HG02623 (cell line): ENCODE results near the gene WASF2.
"Not testable (repeated sequence)": the region's sequence is repeated elsewhere in the genome, so short reads cannot be mapped to it uniquely, and the experiment has no call there.

ENCODE experiments used
- ATAC-seq: cut with Tn5 transposase; IDR thresholded peaks from one replicate; pipeline ENCODE4 v1.9.1; 2021; ENCODE audit warnings: moderate library complexity; ENCODE audit not compliant: unreplicated experiment

WASF2 gene

DNA sequence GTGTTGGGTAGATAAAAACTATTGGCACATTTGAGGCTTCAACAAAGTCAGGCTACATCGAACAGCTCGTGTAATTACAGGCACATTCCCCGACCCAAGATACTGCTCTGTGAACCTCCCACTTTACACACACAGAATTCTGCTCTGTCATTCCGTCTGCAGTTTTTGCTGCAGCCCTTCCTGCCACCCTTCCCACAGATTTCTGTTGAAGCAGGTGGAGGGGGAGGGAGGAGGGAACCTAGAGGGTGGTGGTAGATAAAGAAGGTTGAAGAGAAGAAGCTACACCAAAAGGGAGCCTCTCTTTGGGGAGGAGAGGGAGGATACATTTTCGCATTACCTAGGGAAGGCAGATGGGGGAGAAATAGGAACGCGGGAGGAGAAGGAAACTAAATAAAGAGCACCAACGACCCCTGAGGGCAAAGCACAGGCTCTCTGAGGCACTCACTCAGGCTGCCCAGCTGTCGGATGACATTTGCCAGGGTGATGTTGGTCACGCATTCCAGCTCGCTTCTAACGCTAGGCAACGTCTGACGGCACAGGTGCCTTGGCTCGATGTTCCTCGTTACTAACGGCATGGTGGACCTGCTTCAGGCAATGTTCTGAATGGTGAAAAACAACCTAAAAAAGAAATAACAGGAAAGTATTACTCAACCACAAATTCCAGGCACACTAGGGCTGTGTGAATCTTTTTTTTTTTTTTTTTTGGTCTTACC is 61.5 kb downstream of the WASF2 start:
- no peak for ATAC-seq

DNA sequence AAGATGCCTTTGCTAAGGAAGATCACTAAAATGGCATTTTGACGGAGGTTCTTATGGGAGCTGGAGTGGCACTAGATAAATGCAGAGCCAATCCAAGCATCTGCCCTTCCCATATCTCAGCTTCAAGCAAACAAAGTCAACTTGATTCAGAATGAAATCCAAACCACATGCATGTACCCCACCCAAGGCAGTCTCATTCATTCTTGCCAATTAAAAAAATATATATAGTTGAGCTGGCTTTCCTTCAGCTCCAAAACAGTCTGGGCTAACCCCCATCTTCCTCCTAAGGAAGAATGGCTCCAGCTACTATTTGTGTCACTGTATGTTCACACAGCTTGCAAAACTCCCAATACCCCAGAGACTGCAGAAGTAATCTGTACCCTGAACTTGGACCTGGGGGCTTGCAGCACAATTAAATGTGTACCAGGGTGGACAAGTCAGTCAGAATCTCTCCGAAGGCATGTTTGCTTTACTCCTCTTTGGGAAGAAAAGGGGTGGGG is 62.1 kb downstream of the WASF2 start:
- no peak for ATAC-seq

DNA sequence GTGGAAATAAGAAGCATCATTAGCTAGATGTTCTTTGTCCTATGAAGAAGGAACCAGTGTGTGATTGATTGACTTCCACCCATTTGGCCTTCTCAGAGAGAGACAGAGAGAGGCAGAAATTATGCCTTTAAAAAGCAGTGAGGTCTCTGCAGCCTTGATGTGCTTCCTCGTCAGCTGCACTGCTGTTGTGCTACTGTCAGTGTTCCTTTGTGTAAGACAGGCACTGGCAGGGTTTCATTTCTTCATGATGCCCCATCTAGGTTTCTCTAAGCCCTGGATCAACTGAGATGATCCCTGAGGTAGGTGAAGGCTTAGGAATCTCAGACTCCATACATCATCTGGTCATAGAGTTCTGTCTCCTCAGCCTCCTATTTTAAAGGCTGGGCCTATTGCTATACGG is 62.6 kb downstream of the WASF2 start:
- no peak for ATAC-seq

GRCh38 chr1:27423709-27424108 is 66.3 kb downstream of the WASF2 start:
- ATAC-seq: no peak

GRCh38 chr1:27418326-27419185 is 71.4 kb downstream of the WASF2 start:
- ATAC-seq: no peak

DNA sequence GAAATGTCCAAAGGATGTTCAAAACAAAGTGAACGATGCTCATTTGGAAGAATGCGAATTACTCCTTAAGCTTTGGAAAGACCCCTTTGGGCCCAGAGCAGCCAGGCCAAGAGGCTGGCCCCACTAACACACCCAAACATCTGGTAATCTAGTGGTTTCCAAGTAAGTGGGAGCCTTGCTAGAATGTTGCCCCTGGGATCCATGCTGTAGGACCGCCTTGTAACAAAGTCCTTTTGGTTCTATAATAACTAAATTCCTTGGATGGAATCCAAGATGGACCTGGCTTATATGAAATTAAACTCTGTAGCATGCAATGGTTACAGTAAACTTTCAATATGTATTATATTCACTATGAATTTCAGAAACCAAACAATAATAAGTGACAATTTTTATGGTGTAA is 72.3 kb downstream of the WASF2 start:
- ATAC-seq: no peak

GRCh38 chr1:27416387-27417111 is 73.4 kb downstream of the WASF2 start:
- no peak for ATAC-seq

GRCh38 chr1:27414091-27414490 is 75.9 kb downstream of the WASF2 start:
- no peak for ATAC-seq

DNA sequence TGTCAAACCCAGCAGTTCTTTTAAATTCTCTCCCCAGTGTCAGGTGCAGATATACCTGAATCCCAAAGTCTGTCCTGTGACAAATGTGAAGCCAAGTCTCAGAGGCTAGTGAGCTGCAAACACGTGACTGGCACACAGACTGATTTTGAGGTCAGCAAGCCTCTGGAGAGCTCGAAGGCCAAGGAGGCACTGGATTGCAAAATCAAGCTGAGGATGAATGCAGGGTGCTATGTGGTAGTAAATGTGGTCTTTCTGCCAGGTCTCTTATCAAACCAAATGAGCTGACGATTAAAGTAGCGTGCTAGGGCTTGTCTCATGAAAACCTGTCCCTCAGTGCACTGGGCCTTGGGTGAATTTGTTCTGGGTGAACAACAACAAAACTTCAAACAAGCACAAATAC is 77.0 kb downstream of the WASF2 start:
- ATAC-seq: no peak

DNA sequence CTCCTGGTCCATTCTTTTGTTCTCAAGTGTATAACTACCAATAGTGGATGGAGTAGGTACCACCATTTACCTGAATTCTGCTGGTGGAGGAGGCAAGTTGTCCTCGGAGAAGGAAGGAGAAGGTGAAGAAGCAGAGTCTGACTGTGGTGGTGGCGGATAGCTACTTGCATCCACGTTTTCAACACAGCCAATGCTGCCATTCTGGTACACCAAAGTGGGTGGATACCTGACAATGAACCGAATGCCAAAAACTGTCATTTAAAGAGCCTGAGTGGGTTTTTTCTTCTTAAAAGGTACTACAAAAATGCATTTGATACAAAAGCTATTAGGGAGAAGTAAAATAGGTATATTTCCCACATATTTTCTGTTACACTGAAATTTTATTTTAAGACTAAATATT is 77.5 kb downstream of the WASF2 start:
- ATAC-seq: no peak

DNA sequence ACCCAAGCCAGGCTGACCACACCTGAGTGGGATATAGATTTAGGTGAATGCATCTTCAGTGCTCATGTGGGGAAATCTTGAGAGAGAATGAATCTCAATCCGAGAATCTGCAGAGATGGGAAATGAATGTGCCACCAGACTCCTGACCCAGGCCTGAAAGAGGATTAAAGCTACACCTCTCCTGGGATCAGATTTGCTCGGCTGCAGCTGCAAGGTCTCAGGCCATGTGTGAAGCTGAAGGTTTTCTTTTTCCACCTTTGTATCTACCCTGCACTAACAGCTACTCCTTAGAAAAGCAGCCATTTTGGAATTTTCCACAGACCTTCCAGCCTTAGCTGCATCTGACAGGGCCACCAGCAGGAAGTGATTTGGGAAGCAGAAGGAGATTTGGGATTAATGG is 79.3 kb downstream of the WASF2 start:
- no peak for ATAC-seq

GRCh38 chr1:27409669-27410068 is 80.3 kb downstream of the WASF2 start:
- ATAC-seq: no peak

DNA sequence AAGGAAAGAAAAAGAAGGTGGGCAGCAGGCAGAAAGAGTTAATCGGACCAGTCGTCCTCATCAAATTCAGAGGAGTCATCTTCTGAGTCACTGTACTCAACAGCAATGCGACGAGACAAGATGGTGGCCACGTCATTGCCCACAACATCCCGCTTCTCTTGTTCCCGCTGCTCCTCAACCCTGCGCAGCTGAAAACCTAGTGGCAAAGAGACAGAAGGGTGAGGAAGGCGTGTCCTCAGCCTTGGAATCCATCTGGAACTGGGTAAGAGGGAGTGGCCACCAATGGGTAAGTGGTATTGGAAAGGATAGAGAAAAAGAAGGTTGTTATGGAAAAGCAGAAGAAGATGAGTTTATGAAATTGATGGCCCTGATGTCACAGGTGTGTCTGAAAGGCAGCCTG is 81.8 kb downstream of the WASF2 start:
- no peak for ATAC-seq

DNA sequence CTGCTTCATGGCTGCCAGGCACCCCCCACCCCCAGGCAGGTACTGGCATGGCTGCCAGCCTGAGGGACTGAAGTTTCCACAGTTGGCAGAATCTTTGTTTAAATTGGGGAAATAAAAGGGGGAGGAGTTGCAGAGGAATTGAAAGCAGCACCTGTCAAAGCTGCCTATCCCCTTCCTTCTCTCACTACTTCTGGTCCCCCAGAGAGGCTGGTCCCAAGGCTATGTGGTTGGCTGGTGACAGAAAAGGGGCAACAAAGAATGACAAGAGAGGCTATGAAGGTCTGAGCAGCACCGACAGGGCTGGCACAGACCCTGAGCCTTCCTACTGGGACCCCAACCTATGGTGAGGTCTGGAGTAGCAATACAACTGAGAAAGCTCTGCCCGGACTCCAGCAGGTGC is 83.2 kb downstream of the WASF2 start:
- ATAC-seq: not testable (repeated sequence)

DNA sequence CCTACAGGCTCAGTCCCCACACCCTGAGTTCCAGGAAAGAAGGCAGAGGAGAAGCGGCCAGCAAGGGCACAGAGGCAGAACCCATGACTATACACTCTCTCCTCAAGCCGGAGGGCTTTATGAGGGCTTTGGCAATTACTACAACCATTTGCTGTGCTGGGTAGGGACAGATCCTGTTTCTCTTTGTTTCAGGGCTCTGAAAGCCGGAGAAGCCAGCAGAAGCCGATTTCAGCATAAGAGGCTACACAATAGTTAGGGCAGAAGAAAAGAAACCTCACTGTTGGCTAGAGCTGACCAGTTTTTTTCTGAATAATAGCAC is 83.6 kb downstream of the WASF2 start:
- no peak for ATAC-seq

- not testable (repeated sequence) for ATAC-seq
Observed at GRCh38 chr1:27405598-27406361, 84.2 kb downstream of the WASF2 start.

DNA sequence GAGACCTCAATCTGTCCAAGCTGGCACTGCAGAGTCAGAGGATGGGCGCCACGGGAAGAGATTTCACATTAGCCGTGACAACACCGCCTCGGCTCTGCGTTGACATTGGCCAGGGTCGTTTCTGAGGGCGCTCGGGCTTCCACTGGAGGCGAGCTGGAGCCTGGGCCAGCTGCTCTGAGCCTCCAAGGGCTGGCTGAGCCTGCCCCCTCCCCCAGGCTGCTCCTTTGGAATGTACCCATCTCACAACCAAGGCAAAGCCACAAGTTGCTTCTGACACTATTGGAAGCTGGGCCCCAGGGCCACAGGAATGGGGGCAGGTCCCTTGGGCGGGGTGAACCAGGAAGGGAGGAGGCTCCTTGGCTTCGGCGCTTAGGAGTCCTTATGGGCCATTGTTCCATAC is 84.9 kb downstream of the WASF2 start:
- ATAC-seq: no peak

DNA sequence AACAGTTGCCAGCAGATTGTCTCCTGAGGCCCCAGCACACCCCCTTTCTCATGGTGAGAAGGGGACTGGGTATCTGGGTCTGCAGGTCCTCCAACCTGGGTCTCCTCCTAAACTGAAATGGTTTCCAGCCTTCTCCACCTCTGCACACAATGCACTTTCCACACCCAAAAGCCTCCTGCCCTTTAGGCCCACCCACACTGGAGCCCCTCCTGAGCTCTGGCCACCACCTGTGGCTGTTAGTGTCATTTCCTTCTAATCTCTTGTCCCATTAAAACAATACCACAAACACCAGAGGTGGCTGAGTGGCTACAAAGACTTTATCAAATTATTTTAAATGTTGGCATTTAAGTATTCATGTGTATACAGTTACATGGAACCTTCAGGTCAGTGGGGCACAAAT is 86.0 kb downstream of the WASF2 start:
- no peak for ATAC-seq

DNA sequence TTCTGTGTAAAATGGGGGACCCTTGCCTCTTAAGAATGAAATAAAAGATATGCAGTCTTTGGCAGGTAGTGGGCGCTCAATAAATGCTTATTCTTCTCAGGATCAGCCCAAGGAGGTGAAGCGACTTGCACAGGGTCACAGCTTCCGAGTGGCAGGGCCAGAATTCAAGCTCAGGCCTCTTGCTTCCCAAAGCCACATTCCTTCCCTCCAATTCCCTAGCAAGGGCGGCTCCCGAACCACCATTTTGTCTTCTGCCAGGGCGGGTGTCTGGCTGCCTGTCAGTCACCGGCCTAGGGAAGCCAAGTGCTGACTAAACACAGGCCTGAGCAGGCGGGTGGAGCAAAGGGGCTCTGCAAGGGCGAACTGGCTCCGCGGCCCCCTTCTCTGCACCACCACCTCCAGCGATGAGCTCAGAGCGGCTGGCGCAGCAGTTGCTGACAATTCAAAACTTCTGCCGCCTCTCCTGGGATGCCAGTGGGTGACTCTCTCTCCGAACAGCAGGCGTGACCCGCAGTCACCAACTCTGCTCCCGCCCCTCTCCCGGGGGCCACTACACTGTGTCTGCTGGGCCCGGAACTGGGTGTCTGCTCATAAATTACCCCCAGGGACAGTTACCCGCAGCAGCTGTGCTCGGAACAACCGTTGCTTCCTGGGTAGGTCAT is 86.8 kb downstream of the WASF2 start:
- ATAC-seq: no peak

DNA sequence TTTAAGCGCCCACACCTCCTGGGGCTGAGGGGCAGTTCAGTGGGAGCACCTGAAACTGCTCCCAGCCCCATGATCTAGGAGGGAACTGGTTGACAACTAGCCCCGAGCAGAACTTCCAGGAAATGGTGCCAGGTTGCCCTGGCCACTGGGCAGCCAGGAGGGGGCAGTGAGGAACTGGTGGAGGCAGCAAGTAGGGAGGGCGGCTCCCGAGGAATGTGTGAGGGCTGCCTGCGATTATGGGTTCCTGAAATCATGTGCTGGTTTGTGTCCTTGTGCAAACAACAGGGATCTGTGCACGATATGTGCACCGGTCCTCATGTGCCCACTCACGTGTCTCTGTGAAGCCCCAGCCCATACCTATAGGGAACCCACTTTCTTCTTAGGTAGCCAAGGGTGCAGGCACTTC is 87.6 kb downstream of the WASF2 start:
- ATAC-seq: no peak

DNA sequence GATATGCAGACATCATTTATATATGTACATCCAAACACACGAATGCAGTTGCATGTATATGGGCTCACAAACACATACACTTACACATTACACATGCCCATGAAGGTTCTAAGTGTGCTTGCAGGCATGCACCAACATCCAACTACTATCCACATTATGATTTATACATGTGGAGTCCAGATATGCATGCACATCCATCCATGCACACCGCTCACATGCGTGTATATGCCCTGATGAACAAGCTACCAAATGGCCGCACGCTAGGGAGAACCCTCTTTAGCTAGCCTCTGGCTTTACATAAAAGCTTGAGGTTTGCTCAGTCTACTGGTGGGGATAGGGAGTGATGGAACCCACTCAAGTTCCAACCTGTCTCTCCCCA is 89.0 kb downstream of the WASF2 start:
- no peak for ATAC-seq
